Endometrial microvascular endothelial cells (primary cell): ENCODE data around the gene USP46. TPM values are rescaled to one million over a fixed set of nuclear protein-coding genes. Genes with fewer than 3 reads are reported as not detected.

ENCODE experiments used
- in situ Hi-C: cut with HindIII; loops from 2 replicates; pipeline ENCODE4 v1.10.0; 2017; ENCODE audit warnings: low sequenced_read_pairs, low pct_unique_long_range_greater_than_20kb; ENCODE audit errors: inconsistent ontology term
- total RNA-seq: library from RNA; depleted of rRNA; stranded (reverse); fragments of >200 nt; gene quantifications from one replicate; pipeline ENCODE4 v1.2.3, GENCODE V29; 2015; ENCODE audit errors: inconsistent ontology term

USP46 gene
- total RNA-seq, 1 donor from 2014 or later = 15.1 TPM

GRCh38 chr4:52658641-52659000 lies 480 bp downstream of the USP46 start:
- in situ Hi-C loops = no loop called here

- in situ Hi-C loops = no loop called here
Observed at GRCh38 chr4:52657618-52658501, 1.2 kb downstream of the USP46 start.

DNA sequence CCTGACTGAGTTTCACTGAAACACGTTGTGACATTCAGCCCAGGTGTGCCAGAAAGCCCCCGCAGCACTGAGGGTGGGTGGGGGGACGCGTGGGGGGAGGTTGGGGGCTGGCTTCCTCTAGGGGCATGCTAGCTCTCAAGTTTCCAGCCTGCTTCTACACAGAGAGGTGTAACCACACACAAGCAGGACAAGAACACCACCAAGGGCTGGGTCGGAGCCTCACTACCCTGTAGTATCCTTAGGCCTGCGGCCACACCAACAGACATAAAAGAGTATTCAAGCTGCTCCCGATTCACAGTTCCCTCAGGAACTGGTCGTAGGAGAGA lies 1.8 kb downstream of the USP46 start:
- in situ Hi-C loops = no loop called here

- in situ Hi-C loops = no loop called here
Observed at GRCh38 chr4:52655506-52655905, 3.6 kb downstream of the USP46 start.

DNA sequence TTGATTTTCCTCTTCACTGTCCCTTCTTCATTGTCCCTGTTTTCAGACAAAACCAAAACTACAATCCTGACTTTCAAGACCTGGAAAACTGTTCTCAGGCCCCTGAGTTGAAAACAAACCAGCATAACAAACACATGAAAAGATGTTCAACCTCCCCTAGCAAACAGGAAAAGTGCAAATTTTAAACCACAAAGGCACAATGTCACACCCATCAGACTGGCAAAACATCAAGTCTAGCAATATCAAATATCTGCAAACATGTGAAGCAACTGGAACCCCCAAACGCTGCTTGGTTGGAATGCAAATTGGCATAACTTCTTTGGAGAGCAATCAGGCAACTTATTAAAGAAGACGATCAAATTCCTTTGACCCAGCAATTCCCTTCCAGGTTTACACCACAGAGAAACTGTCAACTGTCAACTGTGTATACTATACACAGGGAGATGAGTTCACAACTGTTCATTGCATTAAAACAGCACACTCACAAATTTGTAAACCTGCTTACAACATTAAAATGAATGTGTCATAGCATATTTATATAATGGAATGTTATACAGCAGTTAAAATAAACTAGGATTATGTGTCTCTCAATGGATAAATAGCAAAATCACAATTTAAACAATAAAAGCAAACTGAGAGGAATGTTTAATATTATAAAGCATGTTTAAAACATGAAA lies 7.0 kb downstream of the USP46 start:
- in situ Hi-C loops = no loop called here

DNA sequence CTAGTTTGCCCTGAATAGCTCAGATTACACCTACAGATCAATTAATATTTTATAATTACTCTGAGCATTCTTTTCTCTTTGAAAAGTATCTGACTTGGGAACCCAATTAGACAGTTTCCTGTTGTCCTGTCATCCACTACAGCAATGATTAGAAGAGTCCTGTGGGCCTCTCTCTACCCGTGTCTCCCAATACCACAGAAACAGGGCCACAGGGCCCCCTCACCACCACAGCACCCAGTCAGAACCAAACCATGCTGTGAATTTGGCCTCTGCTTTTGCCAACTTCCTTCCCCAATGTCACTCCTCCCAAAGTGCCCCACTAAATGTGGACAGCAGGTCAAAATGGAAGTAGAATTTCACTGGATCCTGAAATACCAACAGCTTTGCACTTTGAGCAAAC lies 10.3 kb downstream of the USP46 start:
- in situ Hi-C loops = no loop called here

GRCh38 chr4:52646741-52647140 lies 12.4 kb downstream of the USP46 start:
- in situ Hi-C loops = no loop called here

DNA sequence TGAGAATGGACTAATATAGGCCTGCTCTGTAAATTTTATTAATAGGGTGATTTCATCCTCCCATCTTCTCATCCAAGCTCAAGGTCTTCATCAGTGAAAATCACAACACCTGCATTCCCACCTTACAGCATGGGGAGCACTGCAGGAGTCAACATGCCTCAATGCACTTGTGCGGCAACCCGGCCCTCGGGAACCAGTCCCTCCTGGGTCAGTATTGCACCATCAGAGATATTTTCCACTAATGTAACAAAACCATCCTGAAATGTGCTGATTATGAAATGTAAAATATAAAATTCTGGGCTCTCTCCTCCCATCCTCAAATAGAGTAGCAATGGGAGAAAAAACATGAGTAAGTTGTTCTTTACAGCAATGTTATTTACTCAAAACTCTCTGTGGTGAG lies 13.0 kb downstream of the USP46 start:
- in situ Hi-C loops = no loop called here

GRCh38 chr4:52645300-52645699 lies 13.8 kb downstream of the USP46 start:
- in situ Hi-C loops = no loop called here

DNA sequence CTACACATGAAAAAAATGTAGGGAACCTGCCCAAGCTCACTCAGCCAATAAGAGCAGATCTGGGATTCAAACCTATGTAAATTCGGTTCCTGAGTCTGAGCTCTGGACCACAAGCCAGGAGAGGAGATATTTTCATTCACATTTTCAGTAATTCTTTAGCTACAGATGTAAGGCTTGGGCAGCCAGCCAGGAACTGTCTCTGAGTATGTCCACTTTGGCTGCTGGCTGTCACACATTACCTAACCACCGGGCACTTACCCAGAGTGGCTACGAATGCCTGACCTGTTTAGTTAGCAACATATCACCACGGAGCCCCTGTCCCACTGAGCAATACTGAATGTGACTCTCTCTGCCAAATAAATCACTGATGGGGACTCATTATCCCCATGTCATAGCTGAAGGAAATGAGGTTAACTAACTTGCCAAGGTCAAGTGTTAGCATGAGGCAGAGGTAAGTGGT lies 15.3 kb downstream of the USP46 start:
- in situ Hi-C loops = no loop called here

DNA sequence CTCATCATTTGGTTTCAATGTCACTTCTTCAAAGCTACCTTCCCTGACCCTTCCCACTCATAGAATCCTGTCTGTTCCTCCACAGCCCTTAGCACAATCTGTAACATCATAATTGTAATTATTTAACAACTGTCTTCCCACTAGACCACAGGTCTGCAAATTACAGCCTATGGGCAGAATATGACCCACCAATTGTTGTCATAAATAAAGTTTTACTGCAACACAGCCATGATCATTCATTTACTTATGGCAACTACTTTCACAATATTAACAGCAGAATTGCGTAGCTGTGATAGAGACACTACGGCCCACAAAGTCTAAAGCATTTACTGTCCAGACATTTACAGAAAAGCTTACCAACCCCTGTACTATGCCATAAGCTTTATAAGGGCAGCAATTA lies 15.9 kb downstream of the USP46 start:
- in situ Hi-C loops = no loop called here

- in situ Hi-C loops = no loop called here
Observed at GRCh38 chr4:52641854-52642563, 17.1 kb downstream of the USP46 start.

DNA sequence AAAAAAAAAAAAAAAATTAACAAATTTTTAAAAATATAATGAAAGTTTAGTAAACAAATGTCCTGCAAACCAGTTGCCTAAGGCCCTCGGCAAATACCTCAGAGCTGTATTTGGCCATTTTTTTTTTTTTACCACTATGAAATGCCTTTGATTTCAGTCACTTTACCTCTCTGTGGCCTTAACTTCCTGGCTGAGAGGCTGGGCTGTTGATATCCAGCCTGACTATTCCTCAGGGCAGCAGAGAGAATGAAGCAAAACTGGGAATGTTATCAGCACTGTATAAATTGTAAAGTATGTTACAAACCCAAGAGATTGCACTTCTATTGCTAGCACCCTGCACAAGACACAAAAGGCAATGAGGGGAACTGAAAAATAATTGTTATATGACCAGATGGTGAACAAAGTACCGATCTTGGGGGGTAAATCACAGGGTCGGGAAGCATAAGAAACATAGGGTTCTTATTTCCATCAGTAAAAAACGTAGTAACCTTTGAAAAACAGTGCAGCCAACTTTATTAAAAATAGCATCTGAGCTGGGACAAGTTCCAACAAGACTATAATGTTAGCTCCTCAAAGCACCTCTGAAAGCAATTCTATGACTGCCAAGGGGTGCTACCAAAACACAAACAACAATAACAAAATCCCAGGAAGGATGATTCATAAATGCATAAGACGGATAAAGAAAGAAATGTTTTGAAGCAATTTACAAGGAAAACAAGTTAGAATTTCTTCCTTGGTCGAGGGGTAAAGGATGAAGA lies 18.1 kb downstream of the USP46 start:
- in situ Hi-C loops = no loop called here

DNA sequence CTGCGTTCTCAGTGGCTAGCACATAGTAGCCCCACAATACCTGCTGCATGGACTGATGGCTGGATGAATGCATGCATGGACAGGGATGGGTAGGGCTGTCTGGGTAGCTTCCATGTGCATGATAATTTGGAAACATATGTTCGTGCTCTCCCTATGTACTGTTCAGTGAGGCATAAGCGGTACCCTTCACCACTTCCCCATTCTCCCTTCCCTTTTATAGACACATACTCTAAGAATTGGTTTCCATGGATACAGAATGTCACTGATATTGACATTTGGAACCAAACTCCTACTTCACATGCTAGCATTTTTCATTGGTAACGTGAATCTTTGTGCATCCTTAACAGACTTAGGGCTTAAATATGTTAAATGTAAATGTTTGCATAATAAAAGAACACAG lies 20.4 kb downstream of the USP46 start:
- in situ Hi-C loops = no loop called here

DNA sequence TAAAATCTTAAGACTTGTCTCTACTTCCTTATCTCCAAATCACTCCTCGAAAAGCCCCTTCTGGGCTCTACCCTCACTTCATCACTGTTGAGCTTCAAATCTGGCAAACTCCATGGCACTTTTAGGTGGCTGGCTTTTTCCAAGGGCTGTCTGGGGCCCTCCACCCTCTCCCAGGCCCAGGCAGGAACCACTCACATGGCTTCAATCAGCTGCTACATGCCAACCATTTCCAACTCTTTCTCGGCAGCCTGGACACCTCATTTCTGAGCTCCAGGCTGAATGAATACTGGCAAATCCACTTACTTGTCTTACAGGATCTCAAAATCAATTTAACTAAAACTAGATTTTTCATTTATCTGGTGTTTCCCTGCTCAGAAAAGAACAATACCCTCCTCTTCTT lies 22.0 kb downstream of the USP46 start:
- in situ Hi-C loops = no loop called here

DNA sequence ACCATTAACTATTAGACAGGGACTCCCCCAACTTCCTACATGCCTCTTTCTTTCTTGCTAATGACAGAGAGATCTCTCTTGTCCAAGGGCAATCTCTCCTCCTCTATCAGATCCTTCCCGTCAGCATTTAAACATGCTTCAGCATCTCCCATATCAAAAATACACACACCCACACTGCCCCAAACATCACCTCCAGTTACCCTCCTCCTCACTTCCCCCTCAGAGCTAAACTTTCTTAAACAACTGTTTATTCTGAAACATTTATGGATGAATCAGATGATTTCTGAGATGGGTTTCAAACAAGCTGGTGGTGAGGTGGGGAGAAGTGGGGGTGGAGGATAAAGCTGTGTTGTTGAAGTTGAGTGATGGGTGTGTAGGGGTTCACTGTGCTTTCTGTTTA lies 23.5 kb downstream of the USP46 start:
- in situ Hi-C loops = no loop called here

- in situ Hi-C loops = no loop called here
Observed at GRCh38 chr4:52635130-52635529, 24.0 kb downstream of the USP46 start.

DNA sequence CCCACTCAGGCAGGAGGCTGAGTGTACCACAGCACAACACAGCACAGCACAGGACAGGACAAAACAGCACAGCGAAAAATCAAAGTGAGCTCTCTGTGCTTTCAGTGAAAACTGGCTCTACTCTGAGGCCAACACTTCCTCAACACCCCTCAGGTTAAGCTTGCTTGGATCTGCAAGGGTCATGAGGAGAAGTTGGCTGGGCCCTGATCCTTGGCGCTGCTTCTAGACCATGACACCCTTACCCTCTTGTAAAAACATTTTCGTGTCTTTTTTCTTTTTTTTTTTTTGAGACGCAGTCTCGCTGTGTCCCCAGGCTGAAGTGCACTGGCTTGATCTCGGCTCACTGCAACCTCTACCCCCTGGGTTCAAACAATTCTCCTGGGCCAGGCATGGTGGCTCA lies 25.3 kb downstream of the USP46 start:
- in situ Hi-C loops = no loop called here

- in situ Hi-C loops = no loop called here
Observed at GRCh38 chr4:52628974-52629373, 30.1 kb downstream of the USP46 start.
